KOPT-K1 (cell line): ENCODE results near the gene CCKAR.

Source experiments
- H3K27ac ChIP-seq: fragments of 200-600 bp; sonication (generic); 2 replicates; pipeline ENCODE4 v1.5.1; 2016; ENCODE audit warnings: antibody characterized with exemption, mild to moderate bottlenecking, low read depth, low read length; ENCODE audit not compliant: poor library complexity, severe bottlenecking
- H3K36me3 ChIP-seq: fragments of 200-600 bp; sonication (generic); 2 replicates; pipeline ENCODE4 v1.5.1; 2017; ENCODE audit warnings: antibody characterized with exemption, mild to moderate bottlenecking, low read length, moderate library complexity; ENCODE audit not compliant: insufficient read depth
- H3K9me3 ChIP-seq: fragments of 200-600 bp; sonication (generic); 2 replicates; pipeline ENCODE4 v1.5.1; 2017; ENCODE audit warnings: antibody characterized with exemption, low read length, mild to moderate bottlenecking; ENCODE audit not compliant: insufficient read depth, poor library complexity, severe bottlenecking

CCKAR gene

DNA sequence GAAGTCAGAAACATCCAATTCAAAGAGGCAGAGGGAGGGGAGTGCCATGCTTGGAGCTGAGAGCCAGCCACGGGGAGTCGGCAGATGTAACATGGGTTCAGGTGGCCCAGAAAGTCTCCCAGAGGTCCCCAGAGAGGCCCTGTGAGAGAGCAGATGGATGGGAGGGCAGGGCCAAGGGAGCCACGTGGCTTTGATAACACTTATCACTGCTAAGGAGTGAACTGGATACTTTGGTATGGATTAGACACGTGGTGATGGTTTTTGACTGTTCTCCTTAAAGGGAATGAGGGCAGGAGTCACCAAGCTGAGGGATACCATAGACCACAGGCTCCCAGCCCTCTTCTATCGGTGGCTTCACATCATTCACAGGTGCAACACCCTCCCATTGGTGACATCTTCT lies 13.7 kb downstream of the CCKAR start:
- Histone ChIP-seq H3K36me3 (no peaks in the 10 kb centered on the region), H3K27ac (no peak overlapping the region), H3K9me3 (no peaks in the 10 kb centered on the region)

GRCh38 chr4:26475716-26476115 lies 14.6 kb downstream of the CCKAR start:
- Histone ChIP-seq H3K27ac (no peak overlapping the region), H3K36me3 (no peaks in the 10 kb centered on the region), H3K9me3 (no peaks in the 10 kb centered on the region)

DNA sequence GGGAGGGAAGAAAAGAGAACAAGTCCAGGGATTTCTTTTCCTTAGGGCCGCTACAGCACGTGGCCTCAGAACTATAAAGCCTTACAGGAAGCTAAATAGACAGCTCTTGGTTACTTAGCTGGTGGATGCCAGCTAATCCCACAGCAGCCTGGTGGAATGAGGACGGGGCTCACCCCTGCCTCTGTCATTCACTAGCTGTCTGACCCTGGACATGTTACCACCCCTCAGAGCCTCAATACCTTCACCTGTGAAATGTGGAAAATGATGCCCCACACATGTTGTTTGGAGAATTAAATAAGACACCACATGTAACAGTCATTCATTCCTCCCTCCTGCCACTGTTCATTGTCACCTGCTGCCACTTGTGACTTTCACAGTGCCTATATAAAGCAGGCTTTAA lies 15.7 kb downstream of the CCKAR start:
- Histone ChIP-seq H3K27ac (no peak overlapping the region), H3K36me3 (no peaks in the 10 kb centered on the region), H3K9me3 (no peaks in the 10 kb centered on the region)

- Histone ChIP-seq H3K9me3 (no peaks in the 10 kb centered on the region), H3K27ac (no peak overlapping the region), H3K36me3 (no peaks in the 10 kb centered on the region)
Measured at GRCh38 chr4:26473893-26474292, 16.4 kb downstream of the CCKAR start.

GRCh38 chr4:26471890-26472289 lies 18.4 kb downstream of the CCKAR start:
- Histone ChIP-seq H3K36me3 (no peaks in the 10 kb centered on the region), H3K27ac (no peak overlapping the region), H3K9me3 (no peaks in the 10 kb centered on the region)

- no peaks in the 10 kb centered on the region for H3K36me3 ChIP-seq
- no peak overlapping the region for H3K27ac ChIP-seq
- no peaks in the 10 kb centered on the region for H3K9me3 ChIP-seq
Measured at GRCh38 chr4:26468977-26469376, 21.3 kb downstream of the CCKAR start.

- H3K27ac ChIP-seq: no peak overlapping the region
- H3K9me3 ChIP-seq: peaks cover 4% of the 10 kb centered on the region
- H3K36me3 ChIP-seq: no peaks in the 10 kb centered on the region
Measured at GRCh38 chr4:26468283-26468949, 21.9 kb downstream of the CCKAR start.

DNA sequence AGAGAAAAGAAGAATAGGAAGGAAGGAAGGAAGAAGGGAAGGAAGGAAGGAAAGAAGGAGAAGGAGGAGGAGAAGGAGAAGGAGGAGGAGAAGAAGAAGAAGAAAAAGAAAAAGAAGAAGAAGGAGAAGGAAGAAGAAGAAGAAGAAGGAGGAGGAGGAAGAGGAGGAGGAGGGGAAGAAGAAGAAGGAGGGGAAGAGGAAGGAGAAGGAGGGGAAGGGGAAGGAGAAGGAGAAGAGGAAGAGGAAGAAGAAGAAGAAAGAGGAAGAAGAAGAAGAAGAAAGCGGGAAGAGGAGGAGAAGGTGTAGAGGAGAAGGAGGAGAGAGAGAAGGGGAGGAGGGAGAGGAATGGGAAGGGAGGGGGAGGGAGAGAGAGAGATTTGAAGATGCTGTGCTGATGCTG lies 22.6 kb downstream of the CCKAR start:
- no peak overlapping the region for H3K27ac ChIP-seq
- H3K36me3 ChIP-seq: no peaks in the 10 kb centered on the region
- peaks cover 5% of the 10 kb centered on the region for H3K9me3 ChIP-seq

DNA sequence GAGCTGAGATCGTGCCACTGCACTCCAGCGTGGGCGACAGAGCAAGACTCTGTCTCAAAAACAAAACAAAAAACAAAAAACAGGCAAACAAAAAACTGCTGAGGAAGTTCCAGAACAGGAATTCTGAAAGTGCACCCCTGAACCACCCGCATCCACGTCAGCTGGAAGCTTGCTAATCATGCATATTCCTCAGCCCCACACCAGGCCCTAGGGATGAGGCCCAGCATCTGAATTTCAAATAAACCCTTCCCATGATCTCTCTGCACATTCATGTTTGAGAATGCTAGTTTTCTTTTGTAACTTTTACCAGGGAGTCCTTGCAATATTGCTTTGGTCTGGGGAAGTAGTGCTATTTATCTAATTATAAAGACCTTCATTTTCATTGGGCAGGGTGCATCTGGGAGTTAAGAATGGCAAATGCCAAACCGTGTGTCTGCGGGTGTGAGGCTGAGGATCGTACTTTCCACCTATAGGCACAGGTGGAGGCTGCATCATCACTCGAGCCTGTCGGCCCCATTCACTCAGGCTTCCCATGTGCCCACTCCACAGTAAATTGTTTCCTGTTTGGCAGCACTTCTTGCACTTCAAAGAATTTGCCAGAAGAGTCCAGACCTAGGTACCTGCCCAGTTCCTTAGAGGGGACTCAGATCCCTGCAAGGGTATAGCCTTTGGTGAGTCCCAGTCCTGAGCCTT lies 23.6 kb downstream of the CCKAR start:
- Histone ChIP-seq H3K27ac (no peak overlapping the region), H3K36me3 (no peaks in the 10 kb centered on the region), H3K9me3 (peaks cover 5% of the 10 kb centered on the region)

DNA sequence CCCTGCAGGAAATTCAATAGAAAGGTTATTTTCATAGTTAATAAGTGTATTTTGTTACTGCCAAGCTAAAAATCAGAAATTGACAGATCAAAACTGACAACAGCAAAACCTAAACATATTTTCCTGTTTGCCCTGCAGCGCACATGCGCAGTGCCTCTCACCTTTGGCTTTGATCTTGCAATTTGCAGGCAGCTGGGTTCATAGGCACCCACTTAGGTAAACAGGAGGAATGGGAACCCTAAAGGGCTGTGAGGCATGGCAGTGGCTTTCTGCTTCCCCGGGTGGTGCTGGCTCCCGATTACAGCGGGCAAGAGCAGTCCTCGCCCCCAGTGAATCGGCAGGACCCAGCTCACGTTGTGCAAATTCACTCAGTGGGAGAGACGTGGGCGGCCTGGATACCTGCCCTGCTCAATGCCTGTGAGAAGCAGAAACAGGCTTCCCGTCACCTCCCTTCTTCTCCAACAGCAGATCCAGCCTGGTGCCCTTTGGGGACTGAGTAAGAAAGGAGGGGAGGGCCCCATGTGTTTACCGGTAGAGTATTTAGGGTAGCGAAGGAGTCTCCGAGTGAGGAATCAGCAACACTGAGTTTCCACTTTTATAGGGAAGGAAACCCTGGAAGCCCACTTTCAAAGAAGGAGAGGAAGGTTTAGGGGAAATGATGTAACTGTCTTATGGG lies 25.7 kb downstream of the CCKAR start:
- Histone ChIP-seq H3K9me3 (peaks cover 5% of the 10 kb centered on the region), H3K27ac (no peak overlapping the region), H3K36me3 (no peaks in the 10 kb centered on the region)

- Histone ChIP-seq H3K36me3 (no peaks in the 10 kb centered on the region), H3K9me3 (peaks cover 5% of the 10 kb centered on the region), H3K27ac (no peak overlapping the region)
Measured at GRCh38 chr4:26463386-26463785, 26.9 kb downstream of the CCKAR start.

DNA sequence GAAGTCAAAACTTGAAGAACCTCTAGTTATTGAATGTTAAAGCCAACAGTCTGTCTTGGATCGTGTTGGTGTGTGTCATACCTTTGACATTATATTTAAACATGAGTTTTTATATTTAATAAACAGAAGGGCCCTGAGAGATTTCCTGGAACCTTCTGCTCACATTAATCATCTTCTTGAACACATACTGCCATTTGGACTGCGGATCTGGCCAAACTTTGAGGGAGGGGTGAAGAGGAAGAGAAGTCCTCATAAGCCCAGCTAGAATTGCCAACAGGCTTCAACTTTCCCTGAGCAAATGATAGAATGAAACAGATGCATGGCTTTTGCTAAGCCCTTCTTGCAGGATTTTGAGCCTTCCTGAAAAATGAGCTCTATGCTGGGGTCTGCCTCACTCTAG lies 27.4 kb downstream of the CCKAR start:
- Histone ChIP-seq H3K9me3 (peaks cover 5% of the 10 kb centered on the region), H3K27ac (no peak overlapping the region), H3K36me3 (no peaks in the 10 kb centered on the region)

GRCh38 chr4:26459756-26460530 lies 30.3 kb downstream of the CCKAR start:
- no peak overlapping the region for H3K27ac ChIP-seq
- H3K9me3 ChIP-seq: peaks cover 5% of the 10 kb centered on the region
- no peaks in the 10 kb centered on the region for H3K36me3 ChIP-seq

DNA sequence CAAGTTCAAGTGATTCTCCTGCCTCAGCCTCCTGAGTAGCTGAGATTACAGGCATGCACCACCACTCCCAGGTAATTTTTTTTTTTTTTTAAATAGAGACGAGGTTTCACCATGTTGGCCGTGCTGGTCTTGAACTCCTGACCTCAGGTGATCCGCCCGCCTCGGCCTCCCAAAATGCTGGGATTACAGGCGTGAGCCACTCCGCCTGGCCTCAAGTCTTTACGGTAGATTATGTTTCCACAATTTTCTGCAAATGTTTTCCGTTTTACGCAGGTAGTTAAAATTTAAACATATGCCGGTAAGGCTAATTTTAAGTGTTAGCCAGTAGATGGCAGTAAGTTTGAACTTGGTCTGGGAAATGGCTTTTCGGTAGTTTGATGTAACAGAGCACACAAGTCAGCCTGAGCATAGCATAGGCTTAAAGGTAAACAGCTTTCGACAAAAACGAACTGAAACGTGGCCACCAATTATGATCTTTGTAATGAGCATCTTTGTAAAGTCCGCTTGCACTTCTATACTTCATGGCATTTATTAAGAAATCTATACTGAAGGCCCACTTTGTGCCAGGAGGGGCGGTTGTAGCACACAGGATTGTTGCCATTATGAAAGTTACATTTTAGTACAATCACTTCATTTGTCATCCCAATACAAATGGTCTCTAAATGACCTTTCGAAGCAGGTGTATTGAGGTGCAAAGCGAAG lies 31.1 kb downstream of the CCKAR start:
- no peaks in the 10 kb centered on the region for H3K36me3 ChIP-seq
- no peak overlapping the region for H3K27ac ChIP-seq
- H3K9me3 ChIP-seq: peaks cover 5% of the 10 kb centered on the region

DNA sequence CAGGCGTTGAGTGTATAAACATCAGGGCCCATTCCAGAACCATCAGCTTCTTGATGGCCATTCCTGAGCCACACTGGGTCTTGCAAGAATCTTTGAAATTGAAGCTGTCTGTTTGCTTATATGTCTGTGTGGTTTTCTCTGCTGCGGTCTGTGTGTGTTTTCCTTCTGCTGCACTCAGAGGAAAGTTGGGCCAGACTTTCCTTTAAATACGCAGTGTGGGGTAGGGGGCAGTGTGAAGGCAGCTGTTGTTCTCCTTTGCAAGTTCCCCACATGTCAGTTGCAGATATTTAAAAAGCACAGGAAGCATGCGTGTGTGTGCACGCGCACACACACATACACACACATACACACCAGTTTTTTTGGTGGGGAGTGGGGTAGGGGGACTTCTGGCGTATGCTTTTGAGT lies 32.1 kb downstream of the CCKAR start:
- no peaks in the 10 kb centered on the region for H3K9me3 ChIP-seq
- H3K36me3 ChIP-seq: no peaks in the 10 kb centered on the region
- H3K27ac ChIP-seq: no peak overlapping the region
